Mammary epithelial cell (primary cell): Measurements from ENCODE around the gene INPP4B.

Experiments used
- CTCF ChIP-seq, 2 donors: IDR thresholded peaks in 1 of 2; conservative IDR thresholded peaks in 1 of 2; 2 replicates each; pipeline ENCODE4 v1.5.1; 2011 to 2012; ENCODE audit warnings: inconsistent platforms in 2 of 2, low read length in 2 of 2, mild to moderate bottlenecking in 2 of 2, control low read depth in 1 of 2, low read depth in 1 of 2; ENCODE audit not compliant: insufficient read depth in 1 of 2; ENCODE audit errors: extremely low read depth in 1 of 2
- EZH2 ChIP-seq: IDR thresholded peaks from 2 replicates; pipeline ENCODE4 v1.6.1; 2012; ENCODE audit warnings: low read length, inconsistent platforms, borderline replicate concordance

GRCh38 chr4:142077048-142077447, 769.1 kb downstream of the INPP4B start:
- no peak for TF ChIP-seq CTCF (conservative IDR thresholded peaks at IDR 0.05 in 1 of 2, IDR thresholded peaks at IDR 0.05 in 1 of 2; ENCODE audit: extremely low read depth in 1 of 2, insufficient read depth in 1 of 2, low read depth in 1 of 2, low read length in 2 of 2)
- TF ChIP-seq EZH2 = no peak
